SKM-1 (cell line): ENCODE data around the gene SIM2.

Experiments used
- DNase-seq: peaks from one replicate; lab custom pipeline; 2025; ENCODE audit not compliant: unreplicated experiment; lab: John Stamatoyannopoulos, UW

Gene SIM2

GRCh38 chr21:36709868-36710728 is 11.2 kb downstream of the SIM2 start:
- DNase-seq = no peak

- no peak for DNase-seq
These were observed 11.8 kb downstream of the SIM2 start for GRCh38 chr21:36710729-36711048.

GRCh38 chr21:36713746-36714145 is 14.8 kb downstream of the SIM2 start:
- no peak for DNase-seq

- DNase-seq = no peak
These were observed 17.5 kb downstream of the SIM2 start for GRCh38 chr21:36716387-36716786.

GRCh38 chr21:36716836-36717235 is 17.9 kb downstream of the SIM2 start:
- DNase-seq = no peak

- DNase-seq = no peak
These were observed 19.1 kb downstream of the SIM2 start for GRCh38 chr21:36717976-36718375.

GRCh38 chr21:36718951-36719501 is 20.1 kb downstream of the SIM2 start:
- no peak for DNase-seq

GRCh38 chr21:36719614-36720013 is 20.7 kb downstream of the SIM2 start:
- no peak for DNase-seq

- no peak for DNase-seq
These were observed 22.9 kb downstream of the SIM2 start for GRCh38 chr21:36721817-36722216.

GRCh38 chr21:36722370-36723368 is 23.8 kb downstream of the SIM2 start:
- no peak for DNase-seq

- DNase-seq = no peak
These were observed 24.5 kb downstream of the SIM2 start for GRCh38 chr21:36723371-36723881.

GRCh38 chr21:36724660-36725059 is 25.7 kb downstream of the SIM2 start:
- DNase-seq = no peak

GRCh38 chr21:36725793-36726386 is 27.0 kb downstream of the SIM2 start:
- DNase-seq = no peak

GRCh38 chr21:36727866-36728265 is 29.0 kb downstream of the SIM2 start:
- no peak for DNase-seq

- no peak for DNase-seq
These were observed 29.6 kb downstream of the SIM2 start for GRCh38 chr21:36728371-36729111.

- DNase-seq = no peak
These were observed 30.5 kb downstream of the SIM2 start for GRCh38 chr21:36729310-36729970.

GRCh38 chr21:36730291-36731281 is 31.7 kb downstream of the SIM2 start:
- no peak for DNase-seq

- no peak for DNase-seq
These were observed 33.3 kb downstream of the SIM2 start for GRCh38 chr21:36732217-36732616.

- no peak for DNase-seq
These were observed 33.8 kb downstream of the SIM2 start for GRCh38 chr21:36732761-36733160.
